Medulla oblongata (tissue), 1 donor: ENCODE results near the gene EIF4G2.

Experiments
- DNase-seq: peaks from one replicate; pipeline ENCODE4 v3.0.0-alpha.2; 2015; ENCODE audit errors: extremely low spot score

The EIF4G2 gene

GRCh38 chr11:10809373-10810160 lies 841 bp upstream of the EIF4G2 start:
- no peak for DNase-seq

- no peak for DNase-seq
Measured at GRCh38 chr11:10808235-10808552, 532 bp downstream of the EIF4G2 start.

- DNase-seq, result peak; percentile 57
Measured at GRCh38 chr11:10807493-10808234, 1.1 kb downstream of the EIF4G2 start.

- DNase-seq, result no peak
Measured at GRCh38 chr11:10806206-10806605, 2.5 kb downstream of the EIF4G2 start.

GRCh38 chr11:10805741-10806140 lies 3.0 kb downstream of the EIF4G2 start:
- DNase-seq, result no peak

GRCh38 chr11:10803676-10804075 lies 5.0 kb downstream of the EIF4G2 start:
- DNase-seq, result no peak

GRCh38 chr11:10800292-10800691 lies 8.4 kb downstream of the EIF4G2 start:
- DNase-seq, result no peak

GRCh38 chr11:10798330-10798928 lies 10.3 kb downstream of the EIF4G2 start:
- no peak for DNase-seq

GRCh38 chr11:10797531-10797930 lies 11.2 kb downstream of the EIF4G2 start:
- DNase-seq, result no peak

GRCh38 chr11:10797001-10797400 lies 11.7 kb downstream of the EIF4G2 start:
- DNase-seq, result no peak

GRCh38 chr11:10796191-10796590 lies 12.5 kb downstream of the EIF4G2 start:
- DNase-seq, result no peak

GRCh38 chr11:10793470-10794255 lies 15.1 kb downstream of the EIF4G2 start:
- no peak for DNase-seq

GRCh38 chr11:10792385-10793068 lies 16.2 kb downstream of the EIF4G2 start:
- DNase-seq, result peak; percentile 82

- DNase-seq, result no peak
Measured at GRCh38 chr11:10786451-10786850, 22.3 kb downstream of the EIF4G2 start.

- no peak for DNase-seq
Measured at GRCh38 chr11:10785146-10785474, 23.6 kb downstream of the EIF4G2 start.

- DNase-seq, result peak; percentile 10
Measured at GRCh38 chr11:10784232-10785145, 24.2 kb downstream of the EIF4G2 start.

GRCh38 chr11:10780040-10780439 lies 28.7 kb downstream of the EIF4G2 start:
- DNase-seq, result no peak

GRCh38 chr11:10779086-10779485 lies 29.6 kb downstream of the EIF4G2 start:
- DNase-seq, result no peak

- DNase-seq, result peak; percentile 11
Measured at GRCh38 chr11:10778217-10778970, 30.3 kb downstream of the EIF4G2 start.

GRCh38 chr11:10777806-10778205 lies 30.9 kb downstream of the EIF4G2 start:
- peak; percentile 29 for DNase-seq
